Subcutaneous adipose tissue (tissue), 4 donors: ENCODE data around the gene INPP5A. TPM values are rescaled to one million over a fixed set of nuclear protein-coding genes. Genes with fewer than 3 reads are reported as not detected.

Experiments used
- total RNA-seq, 4 donors: library from RNA; depleted of rRNA; stranded (reverse); fragments of >200 nt; gene quantifications; one replicate each; pipeline ENCODE4 v1.1.0, GENCODE V29; 2016
- TF ChIP-seq, protein P1 (sequence below): fragments of 450-650 bp; IDR thresholded peaks from one replicate; pipeline ENCODE4 v1.5.1; 2016; ENCODE audit warnings: low read depth, mild to moderate bottlenecking, control low read depth, antibody characterized with exemption, moderate library complexity

The INPP5A gene
- total RNA-seq, 4 donors from 2014 or later = 23.1 to 34.1 (median 31.6) TPM

DNA sequence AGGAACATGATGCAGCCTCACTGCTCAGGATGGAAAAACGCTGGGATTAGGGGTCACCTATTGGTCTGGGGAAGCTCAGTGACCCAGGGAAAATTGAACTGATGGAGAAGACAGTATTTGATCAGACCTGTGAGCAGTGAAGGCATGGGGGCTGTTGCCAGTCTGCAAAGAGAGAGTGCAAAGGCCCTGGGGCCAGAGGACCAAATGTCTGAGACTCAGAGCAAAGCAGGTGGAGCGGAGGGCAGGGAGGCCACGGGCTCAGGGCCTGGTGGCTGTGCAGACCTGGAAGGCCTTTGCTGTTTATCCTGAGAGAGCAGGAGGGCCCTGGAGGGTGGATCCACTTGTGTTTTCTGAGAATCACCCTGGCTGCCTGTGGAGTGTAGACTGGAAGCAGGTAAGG is 67.1 kb downstream of the INPP5A start:
- TF ChIP-seq, protein P1, sequence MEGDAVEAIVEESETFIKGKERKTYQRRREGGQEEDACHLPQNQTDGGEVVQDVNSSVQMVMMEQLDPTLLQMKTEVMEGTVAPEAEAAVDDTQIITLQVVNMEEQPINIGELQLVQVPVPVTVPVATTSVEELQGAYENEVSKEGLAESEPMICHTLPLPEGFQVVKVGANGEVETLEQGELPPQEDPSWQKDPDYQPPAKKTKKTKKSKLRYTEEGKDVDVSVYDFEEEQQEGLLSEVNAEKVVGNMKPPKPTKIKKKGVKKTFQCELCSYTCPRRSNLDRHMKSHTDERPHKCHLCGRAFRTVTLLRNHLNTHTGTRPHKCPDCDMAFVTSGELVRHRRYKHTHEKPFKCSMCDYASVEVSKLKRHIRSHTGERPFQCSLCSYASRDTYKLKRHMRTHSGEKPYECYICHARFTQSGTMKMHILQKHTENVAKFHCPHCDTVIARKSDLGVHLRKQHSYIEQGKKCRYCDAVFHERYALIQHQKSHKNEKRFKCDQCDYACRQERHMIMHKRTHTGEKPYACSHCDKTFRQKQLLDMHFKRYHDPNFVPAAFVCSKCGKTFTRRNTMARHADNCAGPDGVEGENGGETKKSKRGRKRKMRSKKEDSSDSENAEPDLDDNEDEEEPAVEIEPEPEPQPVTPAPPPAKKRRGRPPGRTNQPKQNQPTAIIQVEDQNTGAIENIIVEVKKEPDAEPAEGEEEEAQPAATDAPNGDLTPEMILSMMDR = no peak

DNA sequence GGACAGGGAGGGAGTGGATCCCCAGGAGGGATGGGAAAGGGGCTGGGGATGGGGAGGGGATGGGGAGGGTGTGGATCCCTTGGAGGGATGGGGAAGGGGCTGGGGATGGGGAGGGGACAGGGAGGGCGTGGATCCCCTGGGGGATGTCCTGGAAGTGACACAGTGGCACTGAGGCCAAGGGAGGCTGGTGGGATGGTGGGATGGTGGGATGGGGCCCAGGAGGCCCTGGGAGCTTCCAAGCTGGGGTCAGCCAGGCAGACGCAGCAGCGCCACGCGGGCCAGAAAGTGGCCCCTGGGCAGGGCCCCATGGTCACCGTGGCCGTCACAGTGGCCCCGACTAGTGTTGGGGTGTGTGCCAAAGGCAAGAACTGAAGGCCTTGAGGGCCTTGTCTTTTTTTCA is 67.8 kb downstream of the INPP5A start:
- TF ChIP-seq, protein P1 = no peak

DNA sequence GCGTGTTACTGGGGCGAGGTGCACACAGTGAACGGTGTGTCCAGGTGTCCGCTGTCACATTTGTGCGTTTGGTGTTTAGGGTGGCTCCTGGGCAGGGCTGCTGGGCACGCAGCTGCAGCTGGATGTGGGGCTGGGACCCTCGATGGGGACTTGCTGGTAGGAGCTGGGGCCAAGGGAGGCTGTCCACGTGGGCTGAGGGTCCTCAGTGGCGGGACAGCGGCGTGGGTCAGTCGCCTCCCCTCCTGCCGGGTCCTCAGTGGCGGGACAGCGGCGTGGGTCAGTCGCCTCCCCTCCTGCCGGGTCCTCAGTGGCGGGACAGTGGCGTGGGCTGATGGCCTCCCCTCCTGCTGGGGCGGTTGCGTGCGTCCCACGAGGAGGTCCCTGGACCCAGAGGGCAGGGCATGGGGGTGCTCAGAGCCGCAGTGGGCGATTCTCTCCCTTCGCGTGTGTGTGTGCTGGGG is 68.5 kb downstream of the INPP5A start:
- TF ChIP-seq, protein P1 = no peak

DNA sequence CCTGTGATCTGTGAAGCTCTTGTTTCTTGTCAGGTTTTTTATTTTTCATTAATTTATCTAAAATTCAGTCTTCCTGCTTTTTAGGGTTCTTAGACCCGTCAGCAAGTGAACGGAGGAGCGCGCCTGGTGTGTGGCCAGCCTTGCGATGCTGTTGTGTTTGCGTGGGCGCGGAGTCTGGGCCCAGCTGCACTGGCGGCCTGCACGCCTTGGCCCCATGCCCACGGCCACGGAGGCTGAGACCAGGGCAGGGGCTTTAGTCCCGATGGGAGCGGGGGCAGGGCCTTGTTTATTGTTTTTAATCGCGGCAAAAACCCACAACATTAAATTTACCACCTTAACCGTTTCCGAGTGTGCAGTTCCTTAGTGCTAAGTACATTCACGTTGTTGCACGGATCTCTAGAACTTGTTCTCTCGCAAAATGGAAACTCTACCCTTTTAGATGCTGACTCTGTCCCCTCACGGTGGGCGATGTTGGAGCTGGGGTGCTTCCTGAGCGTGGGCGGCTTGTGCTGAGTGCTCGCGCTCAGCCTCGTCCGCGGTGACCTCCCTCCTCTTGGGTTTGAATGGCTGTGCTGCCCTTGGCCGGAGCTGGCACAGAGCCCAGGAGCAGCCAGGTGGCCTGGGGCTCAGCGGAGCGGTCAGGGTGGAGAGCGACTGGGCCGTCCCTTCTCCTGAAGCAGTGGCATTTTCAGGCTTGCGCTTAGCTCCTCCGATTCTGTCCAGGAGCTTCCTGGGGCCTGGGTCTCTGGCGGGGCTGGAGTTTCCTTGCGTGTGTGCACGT is 69.1 kb downstream of the INPP5A start:
- TF ChIP-seq, protein P1 = no peak

DNA sequence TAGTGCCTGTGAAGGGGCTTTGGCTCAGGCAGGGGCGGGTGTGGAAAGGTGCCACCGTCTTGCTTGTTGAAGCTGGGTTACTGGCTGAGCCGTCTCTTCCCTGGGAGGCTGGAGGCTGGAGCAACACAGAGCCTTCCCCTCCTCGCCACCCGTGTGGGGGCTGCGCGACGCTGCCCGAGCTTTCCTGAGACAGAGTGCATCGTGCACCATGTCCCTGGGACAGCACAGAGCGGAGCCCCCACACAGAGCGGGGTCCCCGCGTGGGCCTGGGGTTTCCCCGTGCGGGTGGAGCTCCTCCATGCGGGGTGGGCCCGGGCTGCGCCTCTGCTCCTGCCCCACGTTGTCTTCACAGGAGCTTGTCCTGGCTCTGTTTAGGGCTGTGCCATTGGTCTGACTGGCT is 69.9 kb downstream of the INPP5A start:
- TF ChIP-seq, protein P1 = no peak

DNA sequence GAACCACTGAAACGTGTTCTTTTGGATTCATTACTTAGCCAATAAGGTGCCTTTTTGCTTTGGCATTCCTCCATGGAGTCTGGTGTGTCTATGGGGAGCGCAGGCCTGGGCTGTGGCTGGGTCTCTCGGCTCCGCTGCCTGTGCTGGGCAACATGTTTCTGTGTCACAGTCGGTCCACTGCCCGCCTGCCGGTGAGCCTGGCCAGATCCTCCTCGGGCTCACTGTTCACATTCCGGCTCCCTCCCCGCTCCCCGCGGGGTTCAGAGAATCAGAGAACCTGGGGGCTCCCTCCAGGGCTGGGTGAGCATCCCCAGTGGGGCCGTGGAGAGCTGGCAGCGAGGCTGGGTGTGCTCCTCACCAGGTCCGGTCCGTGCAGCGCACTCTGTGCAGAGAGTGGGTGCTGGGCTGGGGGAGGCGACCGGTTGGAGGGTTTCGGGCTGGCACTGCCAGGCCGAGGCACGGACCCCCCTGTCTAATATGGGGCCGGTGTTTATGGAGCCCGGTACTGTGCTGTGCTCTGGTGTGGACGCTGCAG is 70.4 kb downstream of the INPP5A start:
- TF ChIP-seq, protein P1 = no peak

DNA sequence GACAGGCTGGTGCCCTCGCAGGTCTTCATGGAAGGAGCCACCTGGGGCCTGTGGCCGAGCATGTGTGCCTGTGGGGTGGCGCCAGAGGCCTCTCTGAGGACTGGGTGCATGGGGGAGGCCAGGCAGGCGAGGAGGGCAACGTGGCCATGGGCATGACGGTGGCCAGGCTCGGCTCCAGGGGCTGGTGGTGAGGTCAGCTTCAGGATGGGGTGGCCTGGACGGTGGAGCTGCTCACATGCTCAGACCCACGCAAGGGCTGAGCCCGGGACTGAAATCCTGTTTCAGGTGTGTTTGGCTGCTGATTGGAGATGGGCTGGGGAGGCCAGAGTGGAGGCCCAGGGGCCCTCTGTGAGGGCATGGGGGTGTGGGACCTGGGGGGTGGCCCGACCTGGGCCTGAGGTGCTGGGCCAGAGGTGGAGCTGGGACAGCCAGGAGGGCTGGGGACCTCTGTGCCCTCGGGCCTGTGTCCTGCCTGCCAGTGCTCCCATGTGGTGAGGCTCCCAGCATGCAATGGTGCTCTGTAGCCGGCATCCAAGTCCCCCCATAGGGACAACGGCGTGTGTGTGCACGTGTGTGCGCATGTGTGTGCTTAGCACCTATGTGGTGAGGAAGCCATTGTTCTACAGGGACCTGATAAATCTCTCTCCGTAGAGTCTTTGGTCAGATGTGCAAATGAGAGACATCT is 71.1 kb downstream of the INPP5A start:
- TF ChIP-seq, protein P1 = no peak
